HepG2 (cell line): ENCODE data around the gene RABGGTA. TPM values are rescaled to one million over a fixed set of nuclear protein-coding genes. Genes with fewer than 3 reads are reported as not detected.

Experiments
- FOXC1 ChIP-seq: sonication (generic); formaldehyde crosslinking; IDR thresholded peaks from 2 replicates; pipeline ENCODE4 v1.8.0; 2022; ENCODE audit warnings: mild to moderate bottlenecking, missing genetic modification reagents, borderline replicate concordance
- KLF15 ChIP-seq: sonication (generic); formaldehyde crosslinking; IDR thresholded peaks from 2 replicates; pipeline ENCODE4 v1.8.1; 2023; ENCODE audit warnings: borderline replicate concordance, mild to moderate bottlenecking, inconsistent platforms, missing genetic modification reagents, mixed read lengths
- MTA1 ChIP-seq: sonication (generic); formaldehyde crosslinking; IDR thresholded peaks from 2 replicates; pipeline ENCODE4 v1.4.0; 2020; ENCODE audit warnings: missing genetic modification reagents, mild to moderate bottlenecking, borderline replicate concordance
- MTERF4 ChIP-seq: sonication (generic); formaldehyde crosslinking; IDR thresholded peaks from 2 replicates; pipeline ENCODE4 v1.8.0; 2023; ENCODE audit warnings: mild to moderate bottlenecking, missing genetic modification reagents
- MXI1 ChIP-seq: IDR thresholded peaks from 3 replicates; pipeline ENCODE4 v1.6.1; 2012; ENCODE audit warnings: low read depth, low read length, inconsistent platforms, borderline replicate concordance
- NCOA1 ChIP-seq: sonication (generic); formaldehyde crosslinking; IDR thresholded peaks from 2 replicates; pipeline ENCODE4 v1.9.0; 2021; ENCODE audit warnings: missing genetic modification reagents
- PAF1 ChIP-seq: IDR thresholded peaks from 2 replicates; pipeline ENCODE4 v1.6.1; 2016; ENCODE audit warnings: missing genetic modification reagents, missing compliant biosample characterization
- POLR2AphosphoS2 ChIP-seq: IDR thresholded peaks from 2 replicates; pipeline ENCODE4 v1.6.1; 2011; ENCODE audit warnings: low read depth, low read length, improper control_type of control experiment
- REL ChIP-seq: sonication (generic); formaldehyde crosslinking; conservative IDR thresholded peaks from 2 replicates; pipeline ENCODE4 v1.8.0; 2022; ENCODE audit warnings: mild to moderate bottlenecking, missing genetic modification reagents, moderate library complexity
- STAT5B ChIP-seq: sonication (generic); formaldehyde crosslinking; IDR thresholded peaks from 2 replicates; pipeline ENCODE4 v1.4.0; 2020; ENCODE audit warnings: missing genetic modification reagents
- TOPORS ChIP-seq: sonication (generic); formaldehyde crosslinking; IDR thresholded peaks from 2 replicates; pipeline ENCODE4 v1.8.0; 2023; ENCODE audit warnings: mild to moderate bottlenecking, missing genetic modification reagents
- USF2 ChIP-seq, 2 experiments: sonication (generic) in 1 of 2; formaldehyde crosslinking in 1 of 2; IDR thresholded peaks; 2 replicates each; pipeline versions ENCODE4 v1.5.1 to v1.6.1; 2011 to 2020; ENCODE audit warnings: borderline replicate concordance in 1 of 2, low read depth in 1 of 2, low read length in 1 of 2, mild to moderate bottlenecking in 1 of 2, missing genetic modification reagents in 1 of 2, moderate library complexity in 1 of 2
- ZFP36 ChIP-seq: fragments of 150-350 bp; IDR thresholded peaks from 2 replicates; pipeline ENCODE4 v1.6.1; 2018; ENCODE audit warnings: borderline replicate concordance, low read length, low read depth; ENCODE audit not compliant: partially characterized antibody
- ZFP90 ChIP-seq: sonication (generic); formaldehyde crosslinking; IDR thresholded peaks from 2 replicates; pipeline ENCODE4 v1.8.0; 2022; ENCODE audit warnings: missing genetic modification reagents, mild to moderate bottlenecking, inconsistent platforms, borderline replicate concordance
- ZNF329 ChIP-seq: sonication (generic); formaldehyde crosslinking; IDR thresholded peaks from 2 replicates; pipeline ENCODE4 v1.9.0; 2021; ENCODE audit warnings: low read depth, mild to moderate bottlenecking, missing genetic modification reagents
- ZNF343 ChIP-seq: sonication (generic); formaldehyde crosslinking; IDR thresholded peaks from 2 replicates; pipeline ENCODE4 v1.4.0; 2020; ENCODE audit warnings: mild to moderate bottlenecking, missing genetic modification reagents
- ZNF451 ChIP-seq: sonication (generic); formaldehyde crosslinking; IDR thresholded peaks from 2 replicates; pipeline ENCODE4 v1.5.0; 2020; ENCODE audit warnings: mild to moderate bottlenecking, missing genetic modification reagents
- ZNF557 ChIP-seq: sonication (generic); formaldehyde crosslinking; IDR thresholded peaks from 2 replicates; pipeline ENCODE4 v1.4.0; 2020; ENCODE audit warnings: missing genetic modification reagents
- polyA plus RNA-seq, 8 experiments: library from polyadenylated mRNA; depleted of rRNA in 3 of 8; stranded (reverse) in 7 of 8; unstranded in 1 of 8; fragments of >200 nt; fragmentation: Illumina TruSeq in 4 of 8; extraction: Trizol in 4 of 8; gene quantifications; 2 replicates each; pipeline versions ENCODE4 v1.2.1 to v1.2.3, GENCODE V29; 2011 to 2016; ENCODE audit warnings: low read depth in 4 of 8, missing spikeins in 1 of 8, mixed read lengths in 1 of 8; ENCODE audit not compliant: insufficient read depth in 1 of 8
- total RNA-seq, 5 experiments: library from RNA; depleted of rRNA; stranded (reverse); fragments of >200 nt; fragmentation: Illumina TruSeq; extraction: Trizol; gene quantifications; 2 replicates each; pipeline ENCODE4 v1.2.3, GENCODE V29; 2016; ENCODE audit warnings: low read depth in 1 of 5
- TF ChIP-seq, protein P1 (sequence below): sonication (generic); formaldehyde crosslinking; conservative IDR thresholded peaks from 2 replicates; pipeline ENCODE4 v1.8.0; 2022; ENCODE audit warnings: low read depth, missing genetic modification reagents
- TF ChIP-seq, protein P2 (sequence below): sonication (generic); formaldehyde crosslinking; IDR thresholded peaks from 2 replicates; pipeline ENCODE4 v1.4.0; 2020; ENCODE audit warnings: low read depth, mild to moderate bottlenecking, missing genetic modification reagents
- TF ChIP-seq, protein P3 (sequence below): sonication (generic); formaldehyde crosslinking; IDR thresholded peaks from 2 replicates; pipeline ENCODE4 v1.5.1; 2020; ENCODE audit warnings: mild to moderate bottlenecking, moderate library complexity, missing genetic modification reagents

RABGGTA gene
- total and polyA plus RNA-seq, 2 of the 13 experiments (the other 11 are each of a cell fraction or from before 2014, with no cell fraction given), result 57.9 to 90.8 TPM

DNA sequence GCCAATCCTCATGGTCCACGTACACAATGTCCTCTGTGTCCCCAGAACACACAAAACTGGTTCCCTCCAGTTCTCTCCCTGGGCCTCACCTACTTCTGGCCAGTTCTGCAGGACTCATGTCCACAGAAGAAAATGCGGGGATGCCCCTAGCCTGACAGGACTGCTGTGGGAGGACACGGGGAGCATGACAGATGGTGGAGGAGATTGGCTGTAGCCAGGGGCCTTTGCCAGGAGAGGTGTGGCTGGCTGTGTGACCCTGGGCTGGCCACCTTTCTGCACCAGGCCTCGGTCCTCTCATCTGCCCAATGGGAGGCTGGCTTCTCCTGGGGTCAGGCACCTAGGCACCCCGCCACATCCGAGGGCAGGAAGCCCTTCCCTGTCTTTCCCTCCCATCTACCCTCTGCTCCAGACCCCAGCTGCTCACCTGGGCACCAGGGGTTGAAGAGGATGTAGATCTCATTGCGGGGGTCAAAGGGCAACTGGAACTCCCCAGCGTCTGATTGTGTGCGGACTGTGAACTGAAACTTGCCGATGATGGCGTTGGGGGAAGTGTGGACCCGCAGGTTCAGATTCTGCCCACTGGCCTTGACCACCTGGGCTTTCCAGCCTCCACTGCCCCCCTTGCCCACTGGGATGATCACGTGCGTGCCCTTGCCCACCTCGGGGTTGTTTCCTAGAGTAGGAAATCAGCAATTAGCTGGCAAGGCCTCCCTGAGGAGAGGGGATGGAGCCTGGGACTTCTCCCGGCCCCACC lies 11.2 kb downstream of the RABGGTA start (continued):
- no peak for TF ChIP-seq USF2 (IDR thresholded peaks at IDR 0.05; ENCODE audit: low read depth, low read length)
- no peak for TF ChIP-seq USF2 (CRISPR knock-in tag; IDR thresholded peaks at IDR 0.05; ENCODE audit: borderline replicate concordance)
- TF ChIP-seq, protein P1, sequence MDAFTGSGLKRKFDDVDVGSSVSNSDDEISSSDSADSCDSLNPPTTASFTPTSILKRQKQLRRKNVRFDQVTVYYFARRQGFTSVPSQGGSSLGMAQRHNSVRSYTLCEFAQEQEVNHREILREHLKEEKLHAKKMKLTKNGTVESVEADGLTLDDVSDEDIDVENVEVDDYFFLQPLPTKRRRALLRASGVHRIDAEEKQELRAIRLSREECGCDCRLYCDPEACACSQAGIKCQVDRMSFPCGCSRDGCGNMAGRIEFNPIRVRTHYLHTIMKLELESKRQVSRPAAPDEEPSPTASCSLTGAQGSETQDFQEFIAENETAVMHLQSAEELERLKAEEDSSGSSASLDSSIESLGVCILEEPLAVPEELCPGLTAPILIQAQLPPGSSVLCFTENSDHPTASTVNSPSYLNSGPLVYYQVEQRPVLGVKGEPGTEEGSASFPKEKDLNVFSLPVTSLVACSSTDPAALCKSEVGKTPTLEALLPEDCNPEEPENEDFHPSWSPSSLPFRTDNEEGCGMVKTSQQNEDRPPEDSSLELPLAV (CRISPR knock-in tag), result no peak
- TF ChIP-seq FOXC1 (CRISPR knock-in tag), result no peak
- no peak for TF ChIP-seq MTERF4
- no peak for TF ChIP-seq ZNF451 (CRISPR knock-in tag)
- no peak for TF ChIP-seq ZFP90 (CRISPR knock-in tag)
- no peak for TF ChIP-seq STAT5B (CRISPR knock-in tag)
- TF ChIP-seq, protein P2, sequence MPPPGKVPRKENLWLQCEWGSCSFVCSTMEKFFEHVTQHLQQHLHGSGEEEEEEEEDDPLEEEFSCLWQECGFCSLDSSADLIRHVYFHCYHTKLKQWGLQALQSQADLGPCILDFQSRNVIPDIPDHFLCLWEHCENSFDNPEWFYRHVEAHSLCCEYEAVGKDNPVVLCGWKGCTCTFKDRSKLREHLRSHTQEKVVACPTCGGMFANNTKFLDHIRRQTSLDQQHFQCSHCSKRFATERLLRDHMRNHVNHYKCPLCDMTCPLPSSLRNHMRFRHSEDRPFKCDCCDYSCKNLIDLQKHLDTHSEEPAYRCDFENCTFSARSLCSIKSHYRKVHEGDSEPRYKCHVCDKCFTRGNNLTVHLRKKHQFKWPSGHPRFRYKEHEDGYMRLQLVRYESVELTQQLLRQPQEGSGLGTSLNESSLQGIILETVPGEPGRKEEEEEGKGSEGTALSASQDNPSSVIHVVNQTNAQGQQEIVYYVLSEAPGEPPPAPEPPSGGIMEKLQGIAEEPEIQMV (CRISPR knock-in tag), result peak; percentile 29; the same call in 1 of the 2 replicates
- no peak for TF ChIP-seq PAF1 (CRISPR knock-in tag)
- TF ChIP-seq, protein P3, sequence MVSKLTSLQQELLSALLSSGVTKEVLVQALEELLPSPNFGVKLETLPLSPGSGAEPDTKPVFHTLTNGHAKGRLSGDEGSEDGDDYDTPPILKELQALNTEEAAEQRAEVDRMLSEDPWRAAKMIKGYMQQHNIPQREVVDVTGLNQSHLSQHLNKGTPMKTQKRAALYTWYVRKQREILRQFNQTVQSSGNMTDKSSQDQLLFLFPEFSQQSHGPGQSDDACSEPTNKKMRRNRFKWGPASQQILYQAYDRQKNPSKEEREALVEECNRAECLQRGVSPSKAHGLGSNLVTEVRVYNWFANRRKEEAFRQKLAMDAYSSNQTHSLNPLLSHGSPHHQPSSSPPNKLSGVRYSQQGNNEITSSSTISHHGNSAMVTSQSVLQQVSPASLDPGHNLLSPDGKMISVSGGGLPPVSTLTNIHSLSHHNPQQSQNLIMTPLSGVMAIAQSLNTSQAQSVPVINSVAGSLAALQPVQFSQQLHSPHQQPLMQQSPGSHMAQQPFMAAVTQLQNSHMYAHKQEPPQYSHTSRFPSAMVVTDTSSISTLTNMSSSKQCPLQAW (CRISPR knock-in tag), result no peak
- no peak for TF ChIP-seq NCOA1 (CRISPR knock-in tag)
- no peak for TF ChIP-seq ZNF557 (CRISPR knock-in tag)
- TF ChIP-seq MTA1 (CRISPR knock-in tag), result peak; percentile 71
- no peak for TF ChIP-seq ZFP36
- 0 out of 2 replicates have a peak, but pooled peaks have one; percentile 36 for TF ChIP-seq ZNF343 (CRISPR knock-in tag)
- no peak for TF ChIP-seq MXI1
- TF ChIP-seq TOPORS (CRISPR knock-in tag), result no peak
- no peak for TF ChIP-seq ZNF329
- no peak for TF ChIP-seq REL
- TF ChIP-seq KLF15 (CRISPR knock-in tag), result no peak
- no peak for TF ChIP-seq POLR2AphosphoS2
